Ramos (cell line): Measurements from ENCODE around the gene RAET1E.
"Not testable (repeated sequence)": the region's sequence is repeated elsewhere in the genome, so short reads cannot be mapped to it uniquely, and the experiment has no call there.

Experiments
- in situ Hi-C: fragments of 300-500 bp; cut with MboI; formaldehyde crosslinking; loops from one replicate; pipeline ENCODE4 v1.14.3; 2022; ENCODE audit warnings: low sequenced_read_pairs; ENCODE audit not compliant: unreplicated experiment

The RAET1E gene

GRCh38 chr6:149896491-149896890, 1.4 kb downstream of the RAET1E start:
- in situ Hi-C loops: no loop called here

GRCh38 chr6:149895833-149896271, 2.1 kb downstream of the RAET1E start:
- in situ Hi-C loops: no loop called here

DNA sequence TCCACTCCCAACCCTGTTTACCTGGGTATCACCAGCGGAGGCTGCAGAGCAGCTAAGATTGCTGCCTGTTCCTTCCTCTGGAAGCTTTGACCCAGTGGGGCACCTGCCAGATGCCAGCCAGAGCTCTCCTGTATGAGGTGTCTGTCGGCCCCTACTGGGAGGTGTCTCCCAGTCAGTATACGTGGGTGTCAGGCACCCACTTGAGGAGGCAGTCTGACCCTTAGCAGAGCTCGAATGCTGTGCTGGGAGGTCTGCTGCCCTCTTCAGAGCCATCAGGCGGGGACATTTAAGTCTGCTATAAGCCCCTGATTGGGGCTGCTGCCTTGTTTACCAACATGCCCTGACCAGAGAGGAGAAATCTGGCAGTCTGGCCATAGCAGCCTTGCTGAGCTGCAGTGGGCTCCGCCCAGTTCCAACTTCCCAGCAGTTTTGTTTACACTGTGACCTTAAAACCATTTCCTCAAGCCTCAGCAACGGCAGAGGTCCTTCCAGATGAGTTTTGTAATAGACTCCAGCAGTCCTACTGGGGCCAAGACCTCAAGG, 2.8 kb downstream of the RAET1E start:
- in situ Hi-C loops: no loop called here

DNA sequence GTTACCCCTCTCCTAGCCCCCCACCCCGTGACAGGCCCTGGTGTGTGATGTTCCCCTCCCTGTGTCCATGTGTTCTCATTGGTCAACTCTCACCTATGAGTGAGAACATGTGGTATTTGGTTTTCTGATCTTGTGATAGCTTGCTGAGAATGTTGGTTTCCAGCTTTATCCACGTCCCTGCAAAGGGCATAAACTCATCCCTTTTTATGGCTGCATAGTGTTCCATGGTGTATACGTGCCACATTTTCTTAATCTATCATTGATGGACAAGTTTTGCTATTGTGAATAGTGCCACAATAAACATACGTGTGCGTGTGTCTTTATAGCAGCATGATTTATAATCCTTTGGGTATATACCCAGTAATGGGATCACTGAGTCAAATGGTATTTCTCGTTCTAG, 6.0 kb downstream of the RAET1E start:
- in situ Hi-C loops: not testable (repeated sequence)

DNA sequence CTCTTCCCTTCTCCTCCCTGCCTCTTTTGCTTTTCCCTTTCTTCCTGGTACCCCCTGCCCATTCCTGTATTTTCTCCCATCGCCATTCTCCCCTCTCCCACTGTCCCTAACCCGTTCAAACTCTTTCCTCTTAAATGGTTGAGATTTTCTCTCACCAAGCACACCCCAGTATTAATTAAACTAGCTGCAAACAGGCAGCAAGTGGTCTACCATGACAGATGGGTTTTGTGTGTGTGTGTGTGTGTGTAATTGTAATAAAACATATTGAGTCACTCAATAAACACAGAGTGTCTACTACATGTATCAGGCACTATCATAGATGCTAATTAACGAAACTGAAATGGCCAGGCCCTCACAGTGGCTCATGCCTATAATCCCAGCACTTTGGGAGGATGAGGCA, 6.7 kb downstream of the RAET1E start:
- in situ Hi-C loops: no loop called here

DNA sequence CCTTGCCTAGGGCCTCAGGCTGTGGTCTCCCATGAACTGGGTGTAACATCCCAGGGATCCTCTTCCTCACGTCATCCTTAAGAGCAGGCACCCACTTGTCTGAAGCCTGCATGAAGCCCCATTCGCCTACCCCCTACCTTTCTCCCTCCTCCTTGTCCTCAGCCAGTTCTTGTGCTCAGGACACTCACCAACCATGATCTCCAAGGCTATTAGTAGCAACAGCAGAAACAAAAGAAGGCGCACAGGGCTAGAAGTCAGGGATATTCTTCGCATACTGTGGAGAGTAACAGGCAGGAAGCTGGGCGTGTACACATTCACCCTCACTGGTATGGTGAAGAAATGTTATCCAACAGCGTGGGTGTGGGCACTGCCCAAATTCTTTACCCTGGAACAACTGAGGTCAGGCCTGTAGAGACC, 7.3 kb downstream of the RAET1E start:
- in situ Hi-C loops: no loop called here

DNA sequence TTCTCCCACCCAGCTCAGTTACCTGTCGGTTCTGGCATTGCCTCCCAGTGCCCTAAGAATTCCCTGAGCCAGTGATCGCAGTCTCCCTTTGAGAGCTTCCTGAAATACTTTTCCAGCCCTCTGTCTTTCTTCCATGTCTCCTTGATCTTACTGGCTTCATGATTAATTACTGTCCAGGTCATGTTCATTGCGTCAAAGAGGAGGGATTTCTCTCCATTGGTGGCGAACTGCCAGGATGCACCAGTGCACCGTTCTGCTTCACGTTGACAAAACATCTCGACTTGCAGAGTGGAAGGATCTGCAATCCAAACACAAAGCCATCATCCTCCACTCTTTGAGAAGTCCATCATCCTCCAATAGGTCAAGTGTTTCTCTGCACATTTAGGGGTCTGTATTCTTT, 8.6 kb downstream of the RAET1E start:
- in situ Hi-C loops: no loop called here

DNA sequence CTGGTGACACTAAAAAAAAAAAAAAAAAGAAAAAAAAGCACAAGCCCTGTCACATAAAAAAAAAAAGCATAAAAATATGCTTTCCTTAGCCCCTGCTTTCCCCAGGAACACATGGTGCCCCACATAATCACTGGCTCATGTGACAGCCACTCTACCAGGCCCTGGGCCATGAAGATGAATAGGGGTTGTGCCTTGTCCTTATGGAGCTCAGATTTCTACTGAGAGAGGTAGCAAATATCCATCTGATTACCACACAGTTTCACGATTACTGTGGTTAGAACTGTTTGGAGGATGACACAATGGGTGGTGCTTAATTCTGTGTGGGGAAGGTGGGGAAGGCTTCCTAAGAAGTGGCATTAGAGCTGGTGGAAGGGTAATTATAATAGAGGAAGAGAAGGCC, 9.3 kb downstream of the RAET1E start:
- in situ Hi-C loops: no loop called here

DNA sequence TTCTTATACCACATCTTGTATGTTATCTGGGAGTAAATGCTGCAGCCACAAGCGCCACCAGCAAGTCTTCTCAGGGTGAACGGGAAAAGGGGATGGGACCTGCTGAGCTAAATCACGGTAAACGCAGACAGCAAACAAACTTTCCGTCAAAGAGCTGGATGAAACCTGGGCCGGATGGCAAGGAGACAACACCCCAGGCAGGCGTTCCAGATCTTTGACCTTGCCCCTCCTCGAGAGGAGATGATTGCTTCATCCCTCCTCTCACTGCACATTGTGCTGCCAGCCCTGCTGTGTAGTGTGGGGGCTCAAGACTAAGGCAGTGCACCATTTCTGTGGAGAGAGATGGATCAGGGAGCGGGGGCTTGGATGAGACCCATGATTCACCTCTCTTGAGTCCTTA, 9.8 kb downstream of the RAET1E start:
- in situ Hi-C loops: no loop called here

- in situ Hi-C loops: no loop called here
Measured at GRCh38 chr6:149887343-149887742, 10.6 kb downstream of the RAET1E start.

DNA sequence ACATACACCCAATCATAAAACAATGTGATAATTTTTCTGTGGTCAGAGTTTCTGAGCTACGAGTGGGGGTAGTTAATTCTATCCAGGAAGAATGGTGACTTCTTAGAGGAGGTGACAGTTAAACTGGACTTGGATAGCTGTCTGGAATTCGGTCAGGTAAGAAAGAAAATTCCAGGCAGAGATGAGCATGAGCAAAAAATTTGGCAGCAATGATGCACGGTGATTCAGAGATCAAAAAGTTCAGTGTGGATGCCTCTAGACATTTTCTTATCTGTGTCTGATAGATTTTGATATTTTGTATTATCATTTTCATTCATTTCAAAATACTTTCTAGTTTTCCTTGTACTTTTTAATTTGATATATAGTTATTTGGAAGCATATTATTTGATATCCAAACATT, 12.0 kb downstream of the RAET1E start:
- in situ Hi-C loops: no loop called here

DNA sequence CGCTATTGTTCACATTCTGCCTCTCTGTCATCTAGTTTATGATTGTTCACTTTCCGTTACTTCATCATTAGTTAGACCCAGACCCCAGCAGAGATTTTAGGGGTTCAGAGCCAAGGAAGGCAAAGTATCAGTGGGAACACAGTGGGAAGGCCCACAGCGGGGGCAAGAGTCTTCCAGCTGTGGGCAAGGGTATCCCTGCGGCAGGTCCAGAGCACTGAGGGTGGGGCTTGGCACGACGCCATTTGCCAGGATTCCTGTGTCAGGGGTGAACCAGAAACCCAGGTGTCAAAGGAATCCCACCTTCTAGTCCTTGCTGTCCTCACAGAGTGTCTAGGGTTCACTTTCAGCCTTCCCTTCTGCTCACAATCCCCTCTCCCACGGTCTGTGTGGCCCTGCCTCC, 13.3 kb downstream of the RAET1E start:
- in situ Hi-C loops: no loop called here

GRCh38 chr6:149884215-149884614, 13.7 kb downstream of the RAET1E start:
- in situ Hi-C loops: no loop called here

DNA sequence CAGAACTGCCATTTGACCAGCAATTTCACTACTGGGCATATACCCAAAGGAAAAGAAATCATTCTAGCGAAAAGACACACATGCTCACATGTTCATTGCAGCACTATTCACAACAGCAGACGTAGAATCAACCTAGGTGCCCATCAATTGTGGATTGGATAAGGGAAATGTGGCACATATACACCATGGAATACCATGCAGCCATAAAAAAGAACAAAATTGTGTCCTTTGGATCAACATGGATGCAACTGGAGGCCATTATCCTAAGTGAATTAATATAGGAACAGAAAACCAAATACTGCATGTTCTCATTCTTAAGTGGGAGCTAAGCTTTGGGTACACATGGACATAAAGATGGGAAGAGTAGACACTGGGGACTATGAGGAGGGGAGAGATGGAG, 16.1 kb downstream of the RAET1E start:
- in situ Hi-C loops: no loop called here

DNA sequence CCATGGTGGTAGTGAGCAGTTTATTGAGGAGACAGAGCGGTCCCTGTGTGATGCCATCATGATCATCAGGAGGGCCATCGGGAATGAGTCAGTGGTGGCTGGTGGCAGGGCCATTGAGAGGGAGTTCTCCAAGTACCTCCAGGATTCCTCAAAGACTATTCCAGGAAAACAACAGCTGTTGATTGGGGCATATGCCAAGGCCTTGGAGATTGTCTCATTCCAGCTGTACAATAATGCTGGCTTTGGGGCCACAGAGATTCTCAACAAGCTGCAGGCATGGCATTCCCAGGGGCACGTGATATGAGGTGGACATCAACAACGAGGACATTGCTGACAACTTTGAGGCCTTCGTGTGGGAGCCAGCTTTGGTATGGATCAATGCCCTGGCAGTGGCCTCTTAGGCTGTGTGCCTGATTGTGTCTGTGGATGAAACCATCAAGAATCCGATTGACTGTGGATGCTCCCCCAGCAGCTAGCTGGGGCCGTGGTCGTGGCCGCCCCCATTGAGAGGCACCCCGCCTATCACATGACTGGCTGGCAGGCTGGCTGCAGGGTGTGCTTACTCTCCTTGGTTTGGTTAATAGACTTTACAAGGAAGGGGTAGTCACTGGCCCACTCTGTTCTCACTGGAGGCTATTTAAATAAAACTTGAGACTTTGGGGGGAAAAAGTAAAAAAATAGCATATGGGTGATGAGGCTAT, 16.7 kb downstream of the RAET1E start:
- in situ Hi-C loops: no loop called here

DNA sequence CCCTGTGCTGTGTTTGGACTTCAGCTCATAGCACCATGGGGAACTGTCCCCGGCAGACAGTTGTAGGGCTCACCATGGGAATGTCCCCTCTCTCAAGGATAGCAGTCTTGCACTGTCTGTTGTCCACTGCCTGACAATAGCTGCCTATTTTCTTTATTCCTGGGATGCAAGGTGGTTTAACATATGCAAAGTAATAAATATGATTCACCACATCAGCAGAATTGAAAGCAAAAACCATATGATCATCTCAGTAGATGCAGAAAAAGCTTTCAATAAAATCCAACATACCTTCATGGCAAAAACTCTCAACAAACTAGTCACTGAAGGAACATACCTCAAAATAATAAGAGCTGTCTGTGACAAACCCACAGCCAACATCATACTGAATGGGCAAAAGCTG, 20.3 kb downstream of the RAET1E start:
- in situ Hi-C loops: no loop called here

GRCh38 chr6:149876241-149876933, 21.5 kb downstream of the RAET1E start:
- in situ Hi-C loops: no loop called here

GRCh38 chr6:149872233-149872632, 25.7 kb downstream of the RAET1E start:
- in situ Hi-C loops: no loop called here

GRCh38 chr6:149871182-149871581, 26.7 kb downstream of the RAET1E start:
- in situ Hi-C loops: no loop called here

- in situ Hi-C loops: no loop called here
Measured at GRCh38 chr6:149869275-149869892, 28.5 kb downstream of the RAET1E start.
